HG03064 (cell line): Measurements from ENCODE around the gene CYP2J2.
"Not testable (repeated sequence)": the region's sequence is repeated elsewhere in the genome, so short reads cannot be mapped to it uniquely, and the experiment has no call there.

Experiments used
- ATAC-seq: cut with Tn5 transposase; IDR thresholded peaks from one replicate; pipeline ENCODE4 v1.9.1; 2021; ENCODE audit warnings: low read depth; ENCODE audit not compliant: unreplicated experiment

The CYP2J2 gene, protein sequence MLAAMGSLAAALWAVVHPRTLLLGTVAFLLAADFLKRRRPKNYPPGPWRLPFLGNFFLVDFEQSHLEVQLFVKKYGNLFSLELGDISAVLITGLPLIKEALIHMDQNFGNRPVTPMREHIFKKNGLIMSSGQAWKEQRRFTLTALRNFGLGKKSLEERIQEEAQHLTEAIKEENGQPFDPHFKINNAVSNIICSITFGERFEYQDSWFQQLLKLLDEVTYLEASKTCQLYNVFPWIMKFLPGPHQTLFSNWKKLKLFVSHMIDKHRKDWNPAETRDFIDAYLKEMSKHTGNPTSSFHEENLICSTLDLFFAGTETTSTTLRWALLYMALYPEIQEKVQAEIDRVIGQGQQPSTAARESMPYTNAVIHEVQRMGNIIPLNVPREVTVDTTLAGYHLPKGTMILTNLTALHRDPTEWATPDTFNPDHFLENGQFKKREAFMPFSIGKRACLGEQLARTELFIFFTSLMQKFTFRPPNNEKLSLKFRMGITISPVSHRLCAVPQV

DNA sequence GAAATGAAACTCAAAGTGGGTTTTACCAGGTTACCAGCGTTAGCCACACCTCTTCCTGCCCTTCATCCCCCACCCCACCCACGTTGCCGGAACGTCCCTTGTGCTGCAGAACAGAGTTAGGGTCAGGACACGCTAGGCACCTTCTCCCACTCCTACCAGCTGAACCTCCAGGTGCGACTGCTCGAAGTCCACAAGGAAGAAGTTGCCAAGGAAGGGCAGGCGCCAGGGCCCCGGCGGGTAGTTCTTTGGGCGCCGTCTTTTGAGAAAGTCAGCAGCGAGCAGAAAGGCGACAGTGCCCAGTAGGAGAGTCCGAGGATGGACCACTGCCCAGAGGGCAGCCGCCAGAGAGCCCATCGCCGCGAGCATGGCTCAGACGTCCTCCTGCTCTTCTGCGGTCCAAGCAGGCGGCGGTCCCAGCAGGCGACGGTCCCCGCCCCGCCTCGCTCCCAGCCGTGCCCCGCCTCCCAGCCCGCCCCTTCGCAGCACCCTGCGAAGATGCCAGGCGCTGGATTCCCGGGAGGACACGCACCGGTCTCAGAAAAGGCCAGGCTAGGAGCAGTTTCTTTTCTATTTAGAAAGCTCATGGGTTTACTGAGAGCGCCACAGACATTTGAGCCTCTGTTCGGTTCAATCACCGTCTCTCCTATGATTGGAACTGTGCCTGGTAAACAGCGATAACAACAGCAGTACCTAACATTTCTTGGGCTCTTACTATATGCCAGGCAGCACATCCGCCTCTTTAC lies at the start of gene CYP2J2:
TSS of gene CYP2J2 (minus strand) at position 393 of the 743 bp plus-strand sequence. CDS start at position 366, 27 bp downstream.
- peak; percentile 70 for ATAC-seq

DNA sequence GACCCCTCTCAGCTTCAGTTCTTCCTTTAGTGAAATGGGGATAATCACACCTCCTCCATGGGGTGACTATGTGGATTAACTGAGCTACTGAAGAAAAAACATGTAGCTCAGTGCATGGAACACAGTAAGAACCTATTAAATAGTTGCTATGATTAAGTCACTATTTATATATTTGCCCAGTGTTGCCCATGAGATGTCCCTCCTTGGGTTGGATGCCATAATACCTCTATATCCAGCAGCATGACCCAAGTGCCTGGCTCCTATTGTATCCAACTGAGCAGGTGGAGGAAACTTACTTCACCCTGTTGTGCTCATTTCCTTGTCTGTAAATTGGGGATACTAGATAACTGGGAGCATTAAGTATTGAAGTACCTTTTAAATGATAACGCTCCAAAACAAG lies 47.1 kb upstream of the CYP2J2 start:
- no peak for ATAC-seq

DNA sequence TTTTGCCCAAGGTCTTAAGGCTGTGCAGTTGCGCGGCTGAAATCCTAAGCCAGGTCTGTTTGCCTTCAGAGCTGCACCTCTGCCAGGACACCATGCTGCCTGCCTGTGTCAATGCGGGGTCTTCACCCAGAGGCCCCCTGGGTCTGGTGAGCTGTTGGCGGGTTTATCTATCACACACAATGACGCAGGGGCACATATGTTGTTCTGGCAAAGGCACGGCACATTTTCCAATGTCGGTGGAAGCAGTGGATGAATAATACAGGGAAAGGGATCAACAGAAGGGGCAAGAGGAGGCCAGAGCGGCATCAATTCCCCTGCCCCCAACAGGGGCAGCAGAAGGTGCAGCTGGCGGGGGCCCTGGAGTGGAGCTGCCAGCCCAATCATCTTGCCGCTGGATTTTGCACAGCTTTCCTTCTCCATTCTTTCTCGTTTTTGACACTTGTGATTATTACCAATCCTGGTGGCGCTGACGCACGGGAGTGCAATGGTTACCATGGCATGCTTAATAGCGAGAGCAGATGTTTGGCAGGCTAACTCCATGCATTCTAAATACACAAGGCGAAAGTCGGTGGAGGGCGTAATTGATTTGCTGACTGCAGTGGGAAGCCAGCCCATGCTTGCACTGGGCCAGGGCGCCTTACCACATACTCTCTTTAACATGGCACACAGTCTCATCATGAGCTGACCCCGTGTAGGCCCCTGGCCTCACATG lies 45.8 kb upstream of the CYP2J2 start:
- no peak for ATAC-seq

DNA sequence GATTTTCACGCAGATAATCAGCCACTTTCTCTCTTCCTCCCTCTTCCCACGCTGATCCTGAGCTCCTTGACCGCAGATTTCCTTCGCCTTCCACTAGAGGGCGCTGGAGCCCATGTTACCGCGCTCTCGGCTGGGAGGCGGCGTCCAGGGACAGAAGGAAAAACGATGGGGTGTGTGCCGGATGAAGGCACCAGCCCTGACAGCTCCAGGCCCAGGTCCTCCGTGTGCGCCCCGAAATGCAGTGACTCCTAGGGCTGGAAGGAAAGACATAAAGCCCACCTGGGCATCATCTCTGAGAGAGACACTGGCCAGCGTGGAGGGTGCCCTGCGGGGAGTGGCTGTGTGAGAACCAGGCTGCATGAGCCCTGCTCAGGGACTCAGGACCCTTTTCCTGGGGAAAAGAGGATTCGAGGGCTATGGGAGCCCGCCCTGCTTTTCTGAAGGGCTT lies 44.9 kb upstream of the CYP2J2 start:
- ATAC-seq = peak; percentile 79

DNA sequence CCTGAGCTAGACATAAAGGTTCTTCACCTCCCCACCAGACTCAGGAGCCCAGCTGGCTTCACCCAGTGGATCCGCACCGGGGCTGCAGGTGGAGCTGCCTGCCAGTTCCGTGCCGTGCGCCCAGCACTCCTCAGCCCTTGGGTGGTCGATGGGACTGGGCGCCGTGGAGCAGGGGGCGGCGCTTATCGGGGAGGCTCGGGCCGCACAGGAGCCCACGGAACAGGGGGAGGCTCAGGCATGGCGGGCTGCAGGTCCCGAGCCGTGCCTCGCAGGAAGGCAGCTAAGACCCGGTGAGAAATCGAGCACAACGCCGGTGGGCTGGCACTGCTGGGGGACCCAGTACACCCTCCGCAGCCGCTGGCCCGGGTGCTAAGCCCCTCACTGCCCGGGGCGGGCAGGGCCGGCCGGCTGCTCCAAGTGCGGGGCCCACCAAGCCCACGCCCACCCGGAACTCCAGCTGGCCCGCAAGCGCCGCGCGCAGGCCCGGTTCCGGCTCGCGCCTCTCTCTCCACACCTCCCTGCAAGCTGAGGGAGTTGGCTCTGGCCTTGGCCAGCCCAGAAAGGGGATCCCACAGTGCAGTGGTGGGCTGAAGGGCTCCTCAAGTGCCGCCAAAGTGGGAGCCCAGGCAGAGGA lies 43.1 kb upstream of the CYP2J2 start:
- not testable (repeated sequence) for ATAC-seq

DNA sequence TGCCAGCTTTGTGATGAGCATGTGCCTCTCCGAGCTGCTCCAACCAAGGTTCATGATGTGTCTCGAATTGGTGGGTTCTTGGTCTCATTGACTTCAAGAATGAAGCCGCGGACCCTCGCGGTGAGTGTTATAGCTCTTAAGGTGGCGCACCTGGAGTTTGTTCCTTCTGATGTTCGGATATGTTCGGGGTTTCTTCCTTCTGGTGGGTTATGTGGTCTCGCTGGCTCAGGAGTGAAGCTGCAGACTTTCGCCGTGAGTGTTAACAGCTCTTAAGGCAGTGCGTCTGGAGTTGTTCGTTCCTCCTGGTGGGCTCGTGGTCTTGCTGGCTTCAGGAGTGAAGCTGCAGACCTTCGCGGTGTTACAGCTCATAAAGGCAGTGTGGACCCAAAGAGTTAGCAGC lies 42.2 kb upstream of the CYP2J2 start:
- not testable (repeated sequence) for ATAC-seq

DNA sequence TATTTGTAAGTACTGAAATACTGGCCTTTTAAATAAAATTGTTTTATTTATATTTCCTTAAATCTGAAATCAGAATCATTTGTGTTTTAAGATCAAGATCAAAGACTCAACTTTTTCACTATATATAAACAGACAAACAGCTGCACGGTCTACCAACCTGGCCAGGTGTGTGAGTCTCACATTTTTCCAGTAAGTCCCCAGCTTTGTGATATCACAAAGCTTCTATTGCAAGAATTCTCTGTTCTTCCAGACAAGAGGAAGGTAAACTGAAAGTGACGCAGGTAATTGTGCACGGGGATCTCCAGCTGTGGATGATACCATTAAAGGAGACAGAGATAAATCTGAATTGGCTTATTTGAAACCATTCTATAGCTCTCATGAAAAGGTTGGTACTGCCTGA lies 41.2 kb upstream of the CYP2J2 start:
- ATAC-seq = no peak

DNA sequence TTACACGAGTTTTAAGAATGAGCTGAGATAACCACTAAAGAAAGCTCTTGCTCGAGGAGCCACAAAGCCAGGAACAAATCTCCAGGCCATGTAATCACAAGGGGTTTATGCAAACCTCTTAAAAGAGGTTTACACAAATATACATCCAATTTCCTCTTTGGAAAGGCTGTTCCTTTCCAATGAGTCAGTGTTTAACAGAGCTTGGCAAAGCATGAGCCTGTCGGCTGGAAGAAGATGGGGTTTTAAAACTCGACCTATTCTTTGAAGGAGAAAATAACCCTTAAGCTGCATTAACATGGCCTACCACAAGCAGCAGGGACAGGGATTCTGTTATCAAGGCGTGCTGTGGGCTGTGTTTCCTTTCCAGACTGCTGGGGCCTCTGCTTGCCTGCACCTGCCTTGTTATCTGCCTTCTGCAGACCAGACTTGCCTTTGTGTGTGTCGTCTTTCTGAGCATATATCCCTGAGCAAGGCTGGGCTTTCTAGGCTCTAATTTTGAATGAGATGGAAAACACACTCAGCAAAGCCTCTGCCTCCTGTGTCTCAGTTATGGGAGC lies 40.6 kb upstream of the CYP2J2 start:
- ATAC-seq = no peak

DNA sequence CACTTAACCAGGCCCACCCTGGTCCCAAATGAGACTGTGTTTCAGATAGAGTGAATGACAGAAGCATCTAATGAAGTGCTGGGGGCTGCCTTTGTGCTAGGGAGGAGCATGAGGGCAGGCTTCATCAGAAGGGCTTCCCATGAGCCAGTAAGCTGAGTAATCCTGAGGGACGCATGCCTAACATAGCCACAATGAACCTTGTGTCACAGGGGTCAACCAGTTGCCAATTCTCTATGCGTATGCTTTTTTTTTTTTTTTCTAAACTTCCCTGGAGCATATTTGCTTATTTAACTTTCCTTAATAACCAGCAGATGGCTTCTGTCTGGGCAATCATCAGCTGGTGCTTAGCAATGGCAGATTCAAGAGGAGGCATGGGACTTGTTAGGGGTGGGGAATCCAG lies 25.5 kb upstream of the CYP2J2 start:
- no peak for ATAC-seq

DNA sequence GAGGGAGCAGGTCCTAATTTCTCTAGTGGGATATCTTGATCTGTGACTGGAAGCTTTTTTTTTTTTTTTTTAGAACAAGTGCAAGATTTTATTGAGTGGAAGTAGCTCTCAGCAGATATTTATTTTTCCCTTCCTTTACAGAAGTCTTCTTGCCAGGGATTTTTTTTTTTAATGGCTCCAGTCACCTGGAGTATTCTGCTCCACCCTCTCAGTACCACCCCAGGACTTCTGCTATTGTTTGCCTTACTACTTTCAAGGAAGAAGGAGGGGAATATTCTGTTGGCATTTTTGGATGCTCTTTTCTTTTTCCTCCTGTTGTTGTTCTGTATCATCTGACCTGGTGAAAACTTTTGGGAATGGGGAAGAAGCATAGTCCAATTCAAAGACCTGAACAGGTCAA lies 23.1 kb upstream of the CYP2J2 start:
- no peak for ATAC-seq

DNA sequence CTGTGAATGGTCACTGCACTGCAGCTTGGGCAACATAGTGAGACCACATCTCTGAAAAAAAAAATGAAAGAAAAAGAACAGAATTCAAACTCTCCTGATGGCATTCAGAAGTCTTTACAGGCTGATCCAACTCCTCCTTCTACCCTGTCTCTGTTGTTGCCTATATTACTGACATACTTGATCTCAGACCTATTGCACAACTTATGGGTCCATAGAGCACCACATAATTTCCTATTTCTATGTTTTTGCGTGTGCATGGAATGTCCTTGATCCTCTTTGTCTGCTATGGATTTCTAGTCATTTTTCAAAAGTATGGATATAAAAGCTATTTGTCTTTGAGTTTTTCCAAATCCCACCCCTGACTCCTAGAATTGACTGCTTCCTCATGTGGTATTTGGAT lies 22.4 kb upstream of the CYP2J2 start:
- ATAC-seq = no peak

DNA sequence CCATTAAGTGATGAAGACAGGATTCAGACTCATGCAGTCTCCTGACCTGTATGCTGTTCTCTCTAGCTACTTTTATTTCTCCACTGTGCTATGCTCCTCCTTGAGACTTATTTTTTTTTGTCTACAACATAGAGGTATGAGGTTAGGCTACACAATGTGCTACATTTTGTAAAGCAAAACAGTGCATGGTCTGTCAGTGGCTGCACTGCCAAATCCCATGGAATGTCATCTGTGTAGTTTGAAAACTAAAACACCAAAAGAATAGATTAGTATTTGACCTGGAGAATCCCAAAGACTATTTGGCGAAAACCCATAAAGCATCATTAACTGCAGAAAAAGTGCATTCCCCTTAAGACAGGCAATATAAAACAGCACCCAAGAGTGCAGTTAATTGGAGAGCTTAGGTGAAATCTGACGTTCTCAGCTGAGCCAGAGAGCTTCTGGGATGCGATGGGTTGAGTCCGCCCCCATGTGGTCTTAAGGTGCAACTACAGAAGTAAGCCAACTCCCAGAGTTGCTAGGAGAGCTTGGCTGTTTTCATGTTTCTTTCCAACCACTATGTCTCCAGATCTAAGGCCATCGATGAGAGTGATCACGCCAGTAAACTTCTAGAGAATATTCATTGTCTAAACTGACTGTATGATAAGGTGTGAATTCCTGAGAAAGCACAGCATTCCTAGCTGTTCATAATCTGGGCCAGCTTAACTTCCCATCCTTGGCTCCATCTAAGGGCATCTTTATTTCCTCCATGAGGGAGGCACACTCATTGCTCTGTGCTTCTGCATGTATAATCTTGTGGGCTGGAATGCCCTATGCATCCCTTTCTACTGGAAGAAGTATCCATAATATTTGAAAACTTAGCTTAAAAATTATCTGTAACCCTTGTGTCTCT lies 20.7 kb upstream of the CYP2J2 start:
- peak; percentile 88 for ATAC-seq

DNA sequence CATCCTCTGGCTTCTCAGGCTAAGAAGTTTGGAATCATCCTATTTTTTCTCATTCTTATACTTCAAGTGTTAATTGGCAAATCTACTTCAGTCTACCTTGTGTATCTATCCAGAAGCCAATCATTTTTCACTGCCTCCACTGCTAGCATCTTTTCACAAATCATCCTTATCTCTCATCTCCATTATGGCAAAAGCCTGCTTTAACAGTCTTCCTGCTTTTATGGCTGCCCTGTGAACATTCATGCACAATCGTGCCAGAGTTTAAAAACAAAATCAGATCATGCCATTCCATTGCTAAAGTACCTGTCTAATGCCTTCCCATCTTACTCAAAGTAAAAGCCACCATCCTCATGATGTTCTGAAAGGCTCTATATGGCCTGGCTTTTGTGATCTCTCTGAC lies 19.2 kb upstream of the CYP2J2 start:
- no peak for ATAC-seq

DNA sequence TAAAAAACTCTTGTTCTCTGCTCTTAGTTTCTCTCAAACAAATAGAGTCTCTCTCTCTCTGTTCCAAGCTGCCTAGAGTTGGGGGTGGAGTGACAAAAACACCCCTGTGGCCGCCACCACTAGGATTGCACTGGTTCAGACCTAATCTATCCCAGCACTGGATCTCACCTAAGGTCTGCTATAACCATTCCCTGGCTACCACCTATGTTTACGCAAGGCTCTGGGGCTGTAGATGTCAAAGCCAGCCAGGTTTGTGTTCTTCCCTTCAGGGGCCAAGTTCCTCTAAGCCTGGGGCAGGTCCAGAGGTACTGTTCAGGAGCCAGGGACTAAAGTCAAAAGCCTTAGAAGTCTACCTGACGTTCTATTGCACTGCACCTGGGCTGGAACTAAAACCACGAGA lies 12.8 kb upstream of the CYP2J2 start:
- ATAC-seq = no peak

DNA sequence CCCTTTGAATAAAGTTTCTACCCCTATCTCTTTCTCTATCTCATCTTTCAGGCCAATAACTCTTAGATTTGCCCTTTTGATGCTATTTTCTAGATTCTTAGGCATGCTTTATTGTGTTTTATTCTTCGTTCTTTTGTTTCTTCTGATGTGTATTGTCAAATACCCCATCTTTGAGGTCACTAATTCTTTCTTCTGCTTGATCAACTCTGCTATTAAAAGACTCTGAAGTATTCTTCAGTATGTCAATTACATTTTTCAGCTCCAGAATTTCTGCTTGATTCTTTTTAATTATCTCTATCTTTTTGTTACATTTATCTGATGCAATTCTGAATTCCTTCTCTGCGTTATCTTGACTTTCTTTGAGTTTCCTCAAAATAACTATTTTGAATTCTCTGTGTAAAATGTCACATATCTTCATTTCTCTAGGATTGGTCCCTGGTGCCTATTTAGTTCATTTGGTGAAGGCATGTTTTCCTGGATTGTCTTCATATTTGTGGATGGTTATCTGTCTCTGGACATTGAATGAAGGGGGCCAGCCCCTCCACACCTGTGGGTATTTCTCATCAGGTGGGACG lies 11.2 kb upstream of the CYP2J2 start:
- no peak for ATAC-seq

DNA sequence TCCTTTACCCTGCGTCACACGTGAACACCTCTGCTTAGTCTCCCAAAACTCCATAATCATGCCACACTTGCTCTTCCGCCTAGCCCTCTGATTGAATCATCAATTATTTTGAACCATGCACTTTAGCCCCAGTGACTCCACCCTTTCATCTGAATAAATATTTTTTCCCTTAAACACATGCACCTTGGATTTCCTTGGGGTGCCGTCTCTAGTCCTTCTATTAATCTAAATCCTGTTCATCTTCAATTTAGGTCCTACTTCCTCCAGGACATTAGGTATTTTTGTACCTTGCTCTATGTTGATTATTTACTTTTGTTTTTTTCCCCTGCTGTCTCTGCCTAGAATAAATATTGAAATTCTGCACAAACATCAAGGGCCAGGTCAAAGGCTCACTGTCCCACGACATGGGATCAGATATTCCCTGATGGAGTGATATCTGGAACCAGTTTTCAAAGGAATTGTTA lies 9.8 kb upstream of the CYP2J2 start:
- ATAC-seq = no peak

DNA sequence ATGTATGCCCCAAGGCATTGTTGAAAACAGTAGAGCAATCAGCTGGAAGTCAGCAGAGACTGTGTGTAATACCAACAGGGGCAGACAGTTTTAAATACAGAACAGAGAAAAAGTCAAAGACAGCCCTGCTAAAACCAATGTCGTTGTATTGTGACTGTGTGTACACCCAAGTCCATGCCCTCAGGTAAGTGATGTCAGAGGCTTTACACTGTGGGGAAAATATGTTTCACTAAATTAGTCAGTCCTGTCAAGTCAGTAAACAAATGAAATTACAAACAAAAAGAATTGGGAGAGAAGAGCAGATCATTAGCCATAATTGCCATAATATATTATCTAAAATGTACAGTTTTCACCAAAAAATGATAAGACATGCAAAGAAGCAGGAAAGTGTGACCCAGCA lies 2.4 kb upstream of the CYP2J2 start:
- no peak for ATAC-seq

DNA sequence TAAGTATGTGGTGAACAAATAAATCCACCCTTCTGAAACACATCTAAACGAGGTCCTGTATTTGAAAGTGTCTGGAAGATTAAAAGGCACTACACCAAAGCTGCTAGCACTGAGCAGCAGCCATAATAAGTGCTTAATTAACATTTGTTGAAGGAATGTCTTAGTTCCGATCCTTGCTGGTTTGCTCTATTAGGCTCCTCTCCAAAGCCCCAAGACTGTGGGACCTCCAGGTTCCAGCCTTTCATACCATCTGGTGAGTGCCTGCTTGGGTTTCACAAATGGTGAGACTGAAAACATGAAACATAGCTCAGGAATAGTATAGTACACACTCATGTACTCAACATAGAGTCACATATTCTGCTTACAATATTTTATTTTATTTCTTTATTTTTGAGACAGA lies 640 bp upstream of the CYP2J2 start:
- ATAC-seq = no peak

DNA sequence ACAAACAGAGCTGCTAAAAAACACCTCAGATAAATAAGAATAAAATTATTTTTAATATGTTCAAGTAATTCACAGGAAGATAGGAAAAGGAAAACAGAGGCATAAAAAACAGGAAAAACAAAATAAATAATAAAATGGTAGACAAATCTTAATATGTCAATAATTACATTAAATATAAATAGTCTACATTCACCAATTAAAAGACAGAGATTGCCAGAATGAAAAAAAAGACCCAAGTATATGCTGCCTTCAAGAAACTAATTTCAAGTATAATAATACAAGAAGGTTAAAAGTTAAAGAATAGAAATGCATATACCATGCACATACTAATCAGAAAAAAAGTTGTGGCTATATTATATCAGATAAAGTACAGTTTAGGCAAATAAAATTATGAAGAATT lies 1.9 kb downstream of the CYP2J2 start:
- no peak for ATAC-seq
